Prostate gland (tissue), 2 donors: ENCODE results near the gene IGF2BP3. TPM values are rescaled to one million over a fixed set of nuclear protein-coding genes. Genes with fewer than 3 reads are reported as not detected.

ENCODE experiments used
- DNase-seq: peaks from one replicate; pipeline ENCODE4 v3.0.0-alpha.2; 2019; ENCODE audit warnings: low spot score
- H3K27ac ChIP-seq, 2 donors: fragments of 200-600 bp; sonication (generic); 2 replicates each; pipeline ENCODE4 v1.5.1; 2017 to 2019
- H3K27me3 ChIP-seq: fragments of 200-600 bp; sonication (generic); replicated peaks from 2 replicates; pipeline ENCODE4 v1.5.1; 2019; ENCODE audit not compliant: insufficient read depth
- H3K36me3 ChIP-seq, 2 donors: fragments of 200-600 bp; sonication (generic); 1 replicate in 1 of 2; 2 replicates in 1 of 2; pipeline versions ENCODE4 v1.5.1 to v1.8.1; 2017 to 2019
- H3K4me1 ChIP-seq: fragments of 200-600 bp; sonication (generic); replicated peaks from 2 replicates; pipeline ENCODE4 v1.5.1; 2019
- H3K4me3 ChIP-seq, 2 donors: fragments of 200-600 bp; sonication (generic); 2 replicates each; pipeline ENCODE4 v1.5.1; 2017 to 2019
- H3K9me3 ChIP-seq: fragments of 200-600 bp; sonication (generic); 2 replicates; pipeline ENCODE4 v1.5.1; 2017
- CTCF ChIP-seq, 4 experiments: fragments of 200-600 bp in 2 of 4; fragments of 450-650 bp in 2 of 4; sonication (generic) in 2 of 4; IDR thresholded peaks; 1 replicate in 3 of 4; 2 replicates in 1 of 4; pipeline ENCODE4 v1.5.1; 2016 to 2019; ENCODE audit warnings: antibody characterized with exemption in 4 of 4, mild to moderate bottlenecking in 2 of 4, moderate library complexity in 2 of 4
- POLR2A ChIP-seq: fragments of 450-650 bp; IDR thresholded peaks from one replicate; pipeline ENCODE4 v1.6.1; 2016; ENCODE audit warnings: antibody characterized with exemption, mild to moderate bottlenecking
- POLR2AphosphoS5 ChIP-seq: sonication (generic); formaldehyde crosslinking; IDR thresholded peaks from one replicate; pipeline ENCODE4 v1.6.1; 2017; ENCODE audit warnings: antibody characterized with exemption
- WGBS: methylation state at CpG from one replicate; pipeline ENCODE4 v1.1.5; 2018; 5-methylcytosine and 5-hydroxymethylcytosine counted together
- intact Hi-C: fragments of 100-400 bp; cut with DNase I; formaldehyde crosslinking; loops from one replicate; pipeline ENCODE4 v1.14.2; 2022
- total RNA-seq, 2 donors: library from RNA; depleted of rRNA; stranded (reverse); fragments of >200 nt; gene quantifications; one replicate each; pipeline ENCODE4 v1.1.0, GENCODE V29; 2016

IGF2BP3 gene
- total RNA-seq, 2 donors from 2014 or later: 9.6 TPM; not detected in 1

- H3K36me3 ChIP-seq: no peaks in the 10 kb centered on the region
- H3K27me3 ChIP-seq: no peaks in the 10 kb centered on the region
- intact Hi-C loops: no loop called here
- DNase-seq: no peak
- H3K4me1 ChIP-seq: no peaks in the 10 kb centered on the region
- H3K27ac ChIP-seq: no peak overlapping the region
- no peak for TF ChIP-seq POLR2A
- TF ChIP-seq POLR2AphosphoS5: no peak
- no peak for TF ChIP-seq CTCF (IDR thresholded peaks at IDR 0.05)
- H3K9me3 ChIP-seq: no peaks in the 10 kb centered on the region
- H3K4me3 ChIP-seq: no peak overlapping the region
Measured at GRCh38 chr7:23343102-23343501, 127.2 kb downstream of the IGF2BP3 start.

- Histone ChIP-seq H3K27ac (no peak overlapping the region), H3K4me3 (no peak overlapping the region), H3K9me3 (no peaks in the 10 kb centered on the region), H3K4me1 (no peaks in the 10 kb centered on the region), H3K36me3 (no peaks in the 10 kb centered on the region), H3K27me3 (no peaks in the 10 kb centered on the region)
- WGBS: 73% methylated on average over 7 of the region's 7 CpGs
- intact Hi-C loops: no loop called here
- no peak for DNase-seq
- no peak for TF ChIP-seq POLR2AphosphoS5
- TF ChIP-seq CTCF (IDR thresholded peaks at IDR 0.05): no peak
- no peak for TF ChIP-seq POLR2A
Measured at GRCh38 chr7:23341846-23342598, 128.3 kb downstream of the IGF2BP3 start.

GRCh38 chr7:23338863-23339262, 131.4 kb downstream of the IGF2BP3 start:
- TF ChIP-seq POLR2AphosphoS5: no peak
- TF ChIP-seq CTCF (IDR thresholded peaks at IDR 0.05): no peak
- no peak for TF ChIP-seq POLR2A
- DNase-seq: no peak
- Histone ChIP-seq H3K27ac (no peak overlapping the region), H3K9me3 (no peaks in the 10 kb centered on the region), H3K27me3 (no peaks in the 10 kb centered on the region), H3K4me3 (no peak overlapping the region), H3K4me1 (no peaks in the 10 kb centered on the region), H3K36me3 (no peaks in the 10 kb centered on the region)
- intact Hi-C loops: no loop called here
- 30% methylated on average over 2 of the region's 2 CpGs for WGBS

- whole genome bisulfite sequencing: 54% methylated on average over 2 of the region's 2 CpGs
- no peak for TF ChIP-seq CTCF (IDR thresholded peaks at IDR 0.05)
- no peak for TF ChIP-seq POLR2A
- no peak for TF ChIP-seq POLR2AphosphoS5
- Histone ChIP-seq H3K4me1 (no peaks in the 10 kb centered on the region), H3K4me3 (no peak overlapping the region), H3K27ac (no peak overlapping the region), H3K27me3 (no peaks in the 10 kb centered on the region), H3K9me3 (no peaks in the 10 kb centered on the region), H3K36me3 (no peaks in the 10 kb centered on the region)
- intact Hi-C loops: no loop called here
- DNase-seq: no peak
Measured at GRCh38 chr7:23338439-23338838, 131.9 kb downstream of the IGF2BP3 start.

GRCh38 chr7:23337374-23337773, 132.9 kb downstream of the IGF2BP3 start:
- intact Hi-C loops: no loop called here
- H3K4me3 ChIP-seq: no peak overlapping the region
- no peaks in the 10 kb centered on the region for H3K36me3 ChIP-seq
- H3K27ac ChIP-seq: no peak overlapping the region
- no peaks in the 10 kb centered on the region for H3K27me3 ChIP-seq
- no peak for DNase-seq
- no peaks in the 10 kb centered on the region for H3K4me1 ChIP-seq
- no peaks in the 10 kb centered on the region for H3K9me3 ChIP-seq
- no peak for TF ChIP-seq POLR2A
